Measurements from ENCODE around the gene PIGM. TPM values are rescaled to one million over a fixed set of nuclear protein-coding genes. Genes with fewer than 3 reads are reported as not detected.

The PIGM gene
- total RNA-seq, 1 experiment from 2014 or later, result 7.7 TPM

GRCh38 chr1:160017592-160017991 lies 14.2 kb downstream of the PIGM start:
- ChIA-PET POLR2A (interaction anchor here (0.5 to 4.0 kb wide), 4 partner anchors 10 to 327 kb away, joined by 3 to 52 read pairs (median 3); partner anchors contain the start of gene PIGM), CTCF (interaction anchor here (0.8 to 14.6 kb wide), 6 partner anchors 11 to 821 kb away, joined by 3 to 248 read pairs (median 4); no protein-coding TSS in a partner anchor)
- no peaks in the 10 kb centered on the region for H3K9me3 Mint-ChIP-seq (ENCODE audit: unreplicated experiment)
- no peak for TF ChIP-seq CTCF (IDR thresholded peaks at IDR 0.05; ENCODE audit: unreplicated experiment)
- DNase-seq (ENCODE audit: unreplicated experiment), result no peak
- intact Hi-C loops (cut with micrococcal nuclease), result no loop called here
- H3K36me3 Mint-ChIP-seq (ENCODE audit: insufficient read depth, unreplicated experiment), result no peaks in the 10 kb centered on the region
- H3K4me3 Mint-ChIP-seq (ENCODE audit: unreplicated experiment), result no peak overlapping the region
- no peak overlapping the region for H3K27ac Mint-ChIP-seq (ENCODE audit: low read depth, unreplicated experiment)
- BruUV-seq (replicated peaks), result no TSS peak
- H3K4me1 Mint-ChIP-seq (ENCODE audit: insufficient read depth, unreplicated experiment), result peaks cover 16% of the 10 kb centered on the region
- H3K27me3 Mint-ChIP-seq (ENCODE audit: insufficient read depth, unreplicated experiment), result no peaks in the 10 kb centered on the region

- peaks cover 6% of the 10 kb centered on the region for H3K4me1 Mint-ChIP-seq (ENCODE audit: insufficient read depth, unreplicated experiment)
- H3K9me3 Mint-ChIP-seq (ENCODE audit: unreplicated experiment), result no peaks in the 10 kb centered on the region
- no peaks in the 10 kb centered on the region for H3K36me3 Mint-ChIP-seq (ENCODE audit: insufficient read depth, unreplicated experiment)
- ChIA-PET CTCF (interaction anchor here (0.6 to 14.6 kb wide), 3 partner anchors 21 to 71 kb away, joined by 3 to 1675 read pairs (median 3); partner anchors contain the start of genes IGSF9, SLAMF9 and TAGLN2), POLR2A (interaction anchor here (0.7 to 1.6 kb wide), 2 partner anchors 20 to 86 kb away, joined by 3 to 4 read pairs; partner anchors contain the start of gene TAGLN2)
- no peak for DNase-seq (ENCODE audit: unreplicated experiment)
- H3K27ac Mint-ChIP-seq (ENCODE audit: low read depth, unreplicated experiment), result no peak overlapping the region
- TF ChIP-seq CTCF (IDR thresholded peaks at IDR 0.05; ENCODE audit: unreplicated experiment), result no peak
- BruUV-seq (replicated peaks), result no TSS peak
- H3K27me3 Mint-ChIP-seq (ENCODE audit: insufficient read depth, unreplicated experiment), result no peaks in the 10 kb centered on the region
- H3K4me3 Mint-ChIP-seq (ENCODE audit: unreplicated experiment), result no peak overlapping the region
- intact Hi-C loops (cut with micrococcal nuclease), result no loop called here
Observed at GRCh38 chr1:160011781-160012180, 20.0 kb downstream of the PIGM start.

DNA sequence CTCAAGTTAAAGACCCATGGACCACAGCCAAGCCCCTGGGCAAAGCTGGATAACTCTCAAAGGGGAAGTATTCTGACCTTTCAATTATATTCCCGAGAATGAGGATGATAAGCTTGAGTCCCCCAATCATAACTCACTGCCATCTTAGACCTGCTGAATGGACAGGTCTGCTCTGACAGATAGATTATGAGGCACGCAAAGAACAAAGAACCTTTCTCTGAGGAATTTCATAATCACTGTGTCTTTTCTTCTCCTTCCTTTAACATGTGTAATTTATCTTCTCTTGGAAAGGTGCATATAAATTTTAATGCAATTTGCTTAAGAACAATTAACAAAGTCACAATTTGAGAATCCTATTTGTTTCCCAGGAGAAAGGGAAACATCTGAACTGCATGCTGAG lies 22.0 kb downstream of the PIGM start:
- H3K4me3 Mint-ChIP-seq (ENCODE audit: unreplicated experiment), result no peak overlapping the region
- POLR2A ChIA-PET, result interaction anchor here (5.0 kb wide), 1 partner anchor 22 kb away, joined by 27 read pairs; the partner anchor contains the start of gene PIGM
- no TSS peak for BruUV-seq (replicated peaks)

More for the DNA sequence above, 22.0 kb downstream of the PIGM start:
- CTCF ChIA-PET, result interaction anchor here (0.6 to 14.6 kb wide), 11 partner anchors 10 to 514 kb away, joined by 3 to 1675 read pairs (median 5); partner anchors contain the start of genes FCRL6, IGSF9, PIGM and SLAMF9
- DNase-seq (ENCODE audit: unreplicated experiment), result no peak
- Mint-ChIP-seq H3K4me1 (ENCODE audit: insufficient read depth, unreplicated experiment) (peaks cover 6% of the 10 kb centered on the region), H3K27ac (ENCODE audit: low read depth, unreplicated experiment) (no peak overlapping the region), H3K27me3 (ENCODE audit: insufficient read depth, unreplicated experiment) (no peaks in the 10 kb centered on the region), H3K36me3 (ENCODE audit: insufficient read depth, unreplicated experiment) (no peaks in the 10 kb centered on the region), H3K9me3 (ENCODE audit: unreplicated experiment) (no peaks in the 10 kb centered on the region)
- TF ChIP-seq CTCF (IDR thresholded peaks at IDR 0.05; ENCODE audit: unreplicated experiment), result no peak
- intact Hi-C loops (cut with micrococcal nuclease), result loop anchor here (5.0 kb wide), 1 partner anchor 48 kb away; no protein-coding TSS in a partner anchor

Measured in MCF 10A (cell line).